ENCODE results near the gene FYCO1.

The FYCO1 gene

GRCh38 chr3:46019707-46020106 lies 24.1 kb upstream of the FYCO1 start:
- TF ChIP-seq NFIC (IDR thresholded peaks at IDR 0.05) (no peak), FOXM1 (IDR thresholded peaks at IDR 0.05; ENCODE audit: borderline replicate concordance, low read depth) (no peak), RAD21 (IDR thresholded peaks at IDR 0.05; ENCODE audit: low read depth) (no peak), CREB1 (IDR thresholded peaks at IDR 0.05; ENCODE audit: low read depth) (no peak), TCF12 (IDR thresholded peaks at IDR 0.05; ENCODE audit: low read depth) (no peak), EGR1 (IDR thresholded peaks at IDR 0.05) (no peak), MAX (IDR thresholded peaks at IDR 0.05) (no peak), YY1 (IDR thresholded peaks at IDR 0.05; ENCODE audit: low read depth) (no peak), TAF1 (IDR thresholded peaks at IDR 0.05; ENCODE audit: low read depth) (no peak), REST (IDR thresholded peaks at IDR 0.05; ENCODE audit: low read depth) (no peak), ZBTB7A (IDR thresholded peaks at IDR 0.05; ENCODE audit: low read depth) (no peak), EP300 (IDR thresholded peaks at IDR 0.05; ENCODE audit: borderline replicate concordance) (no peak), TEAD4 (IDR thresholded peaks at IDR 0.05) (no peak), CEBPB (IDR thresholded peaks at IDR 0.05) (no peak), USF1 (IDR thresholded peaks at IDR 0.05) (no peak)

- TF ChIP-seq CEBPB (IDR thresholded peaks at IDR 0.05) (no peak), YY1 (IDR thresholded peaks at IDR 0.05; ENCODE audit: low read depth) (no peak), FOXM1 (IDR thresholded peaks at IDR 0.05; ENCODE audit: borderline replicate concordance, low read depth) (no peak), EP300 (IDR thresholded peaks at IDR 0.05; ENCODE audit: borderline replicate concordance) (no peak)
Measured at GRCh38 chr3:46017720-46018119, 22.1 kb upstream of the FYCO1 start.

- no peak for TF ChIP-seq EGR1 (IDR thresholded peaks at IDR 0.05)
- TF ChIP-seq YY1 (IDR thresholded peaks at IDR 0.05; ENCODE audit: low read depth) = no peak
- no peak for TF ChIP-seq ZBTB7A (IDR thresholded peaks at IDR 0.05; ENCODE audit: low read depth)
- TF ChIP-seq NFIC (IDR thresholded peaks at IDR 0.05) = no peak
- TF ChIP-seq CEBPB (IDR thresholded peaks at IDR 0.05) = no peak
- no peak for TF ChIP-seq TAF1 (IDR thresholded peaks at IDR 0.05; ENCODE audit: low read depth)
- no peak for TF ChIP-seq RAD21 (IDR thresholded peaks at IDR 0.05; ENCODE audit: low read depth)
- no peak for TF ChIP-seq CREB1 (IDR thresholded peaks at IDR 0.05; ENCODE audit: low read depth)
- no peak for TF ChIP-seq EP300 (IDR thresholded peaks at IDR 0.05; ENCODE audit: borderline replicate concordance)
- no peak for TF ChIP-seq USF1 (IDR thresholded peaks at IDR 0.05)
- TF ChIP-seq TCF12 (IDR thresholded peaks at IDR 0.05; ENCODE audit: low read depth) = no peak
- no peak for TF ChIP-seq FOXM1 (IDR thresholded peaks at IDR 0.05; ENCODE audit: borderline replicate concordance, low read depth)
Measured at GRCh38 chr3:46013316-46014094, 17.9 kb upstream of the FYCO1 start.

GRCh38 chr3:46012246-46012645 lies 16.6 kb upstream of the FYCO1 start:
- no peak for TF ChIP-seq TEAD4 (IDR thresholded peaks at IDR 0.05)

GRCh38 chr3:46010519-46011113 lies 15.0 kb upstream of the FYCO1 start:
- TF ChIP-seq TCF12 (IDR thresholded peaks at IDR 0.05; ENCODE audit: low read depth) (no peak), TAF1 (IDR thresholded peaks at IDR 0.05; ENCODE audit: low read depth) (no peak), YY1 (IDR thresholded peaks at IDR 0.05; ENCODE audit: low read depth) (no peak), ZBTB7A (IDR thresholded peaks at IDR 0.05; ENCODE audit: low read depth) (no peak), CREB1 (IDR thresholded peaks at IDR 0.05; ENCODE audit: low read depth) (no peak), NFIC (IDR thresholded peaks at IDR 0.05) (no peak), TEAD4 (IDR thresholded peaks at IDR 0.05) (no peak)

GRCh38 chr3:46008058-46008457 lies 12.4 kb upstream of the FYCO1 start:
- TF ChIP-seq USF1 (IDR thresholded peaks at IDR 0.05) (no peak), EGR1 (IDR thresholded peaks at IDR 0.05) (no peak), CREB1 (IDR thresholded peaks at IDR 0.05; ENCODE audit: low read depth) (no peak), EP300 (IDR thresholded peaks at IDR 0.05; ENCODE audit: borderline replicate concordance) (no peak), NFIC (IDR thresholded peaks at IDR 0.05) (no peak), YY1 (IDR thresholded peaks at IDR 0.05; ENCODE audit: low read depth) (no peak), TCF12 (IDR thresholded peaks at IDR 0.05; ENCODE audit: low read depth) (no peak), ZBTB7A (IDR thresholded peaks at IDR 0.05; ENCODE audit: low read depth) (no peak), CEBPB (IDR thresholded peaks at IDR 0.05) (no peak), FOXM1 (IDR thresholded peaks at IDR 0.05; ENCODE audit: borderline replicate concordance, low read depth) (no peak), REST (IDR thresholded peaks at IDR 0.05; ENCODE audit: low read depth) (no peak), MAX (IDR thresholded peaks at IDR 0.05) (no peak), TEAD4 (IDR thresholded peaks at IDR 0.05) (no peak), TAF1 (IDR thresholded peaks at IDR 0.05; ENCODE audit: low read depth) (no peak), RAD21 (IDR thresholded peaks at IDR 0.05; ENCODE audit: low read depth) (no peak)
